Astrocyte (in vitro differentiated cells and primary cell): ENCODE data around the gene TROAP.

ENCODE experiments used
- CTCF ChIP-seq: IDR thresholded peaks from 2 replicates; pipeline ENCODE4 v1.5.1; 2011; ENCODE audit warnings: low read depth, mild to moderate bottlenecking, inconsistent platforms, low read length, moderate library complexity; ENCODE audit not compliant: insufficient read depth
- EZH2 ChIP-seq: IDR thresholded peaks from 2 replicates; pipeline ENCODE4 v1.6.1; 2012; ENCODE audit warnings: mild to moderate bottlenecking, low read length, inconsistent platforms; ENCODE audit not compliant: insufficient read depth

GRCh38 chr12:49365542-49365941 lies 42.5 kb downstream of the TROAP start:
- TF ChIP-seq CTCF, result no peak
- TF ChIP-seq EZH2, result no peak
